K562 (cell line): ENCODE measurements around the gene HDLBP. TPM values are rescaled to one million over a fixed set of nuclear protein-coding genes. Genes with fewer than 3 reads are reported as not detected.

ENCODE experiments used
- ATAC-seq: fragments of 200-7000 bp; cut with Tn5 transposase; 3 replicates; pipeline ENCODE4 v1.9.1; 2020; ENCODE audit warnings: moderate library complexity
- BruUV-seq: library from RNA; stranded (reverse); fragments of 400-500 nt; replicated peaks from 2 replicates; lab custom pipeline; 2021; lab: Mats Ljungman, UMichigan
- CTCF ChIA-PET: fragments of 300-600 bp; formaldehyde crosslinking; extraction: SDS; loops from one replicate; lab custom pipeline; 2021; ENCODE audit warnings: low intra/inter-chr PET ratio; lab: Yijun Ruan, JAX
- POLR2A ChIA-PET: fragments of 300-600, 350-650 bp; sonication (Branson Sonifier 250); formaldehyde crosslinking; extraction: SDS; loops from one replicate; lab custom pipeline; 2021; ENCODE audit warnings: antibody characterized with exemption, inconsistent platforms; lab: Yijun Ruan, JAX
- DNase-seq, 4 experiments: peaks; one replicate each; pipeline versions ENCODE4 v3.0.0 to v3.0.0-alpha.2; 2011 to 2018; ENCODE audit warnings: low spot score in 3 of 4, mixed read lengths in 3 of 4; ENCODE audit errors: extremely low read depth in 1 of 4
- FAIRE-seq: peaks from 2 replicates; lab custom pipeline; 2011; peaks lifted over from hg19 to GRCh38; lab: Jason Lieb, UNC
- H2AFZ ChIP-seq: 2 replicates; pipeline ENCODE4 v1.6.0; 2011; ENCODE audit warnings: low read depth, low read length, control low read depth, inconsistent platforms
- H3K27ac ChIP-seq: fragments of 200-600 bp; 3 replicates; pipeline ENCODE4 v1.8.0; 2011; ENCODE audit warnings: low read depth, mild to moderate bottlenecking, control low read depth, inconsistent platforms, low read length, moderate library complexity, mixed read lengths; ENCODE audit errors: extremely low read depth
- H3K27me3 ChIP-seq, 2 experiments: fragments of 300-600 bp in 1 of 2; 2 replicates in 1 of 2; 3 replicates in 1 of 2; pipeline versions ENCODE4 v1.6.0 to v1.8.0; 2011; ENCODE audit warnings: inconsistent platforms in 2 of 2, low read length in 2 of 2, mild to moderate bottlenecking in 1 of 2, mixed read lengths in 1 of 2, moderate library complexity in 1 of 2; ENCODE audit not compliant: control insufficient read depth in 2 of 2, insufficient read depth in 2 of 2
- H3K36me3 ChIP-seq: fragments of 300-600 bp; 3 replicates; pipeline ENCODE4 v1.8.0; 2011; ENCODE audit warnings: mild to moderate bottlenecking, low read length, inconsistent platforms; ENCODE audit not compliant: control insufficient read depth, insufficient read depth
- H3K4me1 ChIP-seq, 2 experiments: fragments of 200-600 bp in 1 of 2; replicated peaks in 1 of 2; 2 replicates in 1 of 2; 3 replicates in 1 of 2; pipeline versions ENCODE4 v1.5.1 to v1.8.0; 2011; ENCODE audit warnings: inconsistent platforms in 2 of 2, low read length in 2 of 2, mild to moderate bottlenecking in 1 of 2, mixed read lengths in 1 of 2, moderate library complexity in 1 of 2; ENCODE audit not compliant: control insufficient read depth in 2 of 2, insufficient read depth in 2 of 2
- H3K4me2 ChIP-seq: 2 replicates; pipeline ENCODE4 v1.6.1; 2011; ENCODE audit warnings: low read length, control low read depth, inconsistent platforms, mixed read lengths; ENCODE audit not compliant: insufficient read depth
- H3K4me3 ChIP-seq: fragments of 200-600 bp; sonication (generic), shearing (Covaris generic); 2 replicates; pipeline ENCODE4 v1.5.1; 2016; ENCODE audit warnings: control low read depth, inconsistent platforms
- H3K79me2 ChIP-seq: fragments of 200-600 bp; 3 replicates; pipeline ENCODE4 v1.8.0; 2011; ENCODE audit warnings: low read length, inconsistent platforms; ENCODE audit not compliant: control insufficient read depth, insufficient read depth
- H3K9ac ChIP-seq, 2 experiments: 2 replicates each; pipeline versions ENCODE4 v1.6.0 to v1.6.1; 2011; ENCODE audit warnings: low read depth in 2 of 2, low read length in 2 of 2, control low read depth in 1 of 2, inconsistent platforms in 1 of 2, mild to moderate bottlenecking in 1 of 2, mixed read lengths in 1 of 2; ENCODE audit not compliant: insufficient read depth in 1 of 2
- H3K9me1 ChIP-seq: one replicate; pipeline ENCODE4 v1.6.0; 2011; ENCODE audit warnings: inconsistent platforms, mild to moderate bottlenecking, low read length, moderate library complexity; ENCODE audit not compliant: control insufficient read depth, insufficient read depth
- H3K9me3 ChIP-seq: replicated peaks from 2 replicates; pipeline ENCODE4 v1.5.1; 2011; ENCODE audit warnings: low read depth, low read length, inconsistent platforms; ENCODE audit not compliant: control insufficient read depth, insufficient read depth
- H4K20me1 ChIP-seq: replicated peaks from 2 replicates; pipeline ENCODE4 v1.6.1; 2011; ENCODE audit warnings: low read length, inconsistent platforms, mixed read lengths; ENCODE audit not compliant: control insufficient read depth, insufficient read depth
- CHAMP1 ChIP-seq: fragments of 450-650 bp; IDR thresholded peaks from 2 replicates; pipeline ENCODE4 v1.6.1; 2016; ENCODE audit warnings: mild to moderate bottlenecking
- CTCFL ChIP-seq: IDR thresholded peaks from 2 replicates; pipeline ENCODE4 v1.6.1; 2011; ENCODE audit warnings: borderline replicate concordance, low read depth, mild to moderate bottlenecking, moderate library complexity, low read length; ENCODE audit not compliant: insufficient read depth, poor library complexity, severe bottlenecking
- HDAC6 ChIP-seq: IDR thresholded peaks from 2 replicates; pipeline ENCODE4 v1.6.1; 2012; ENCODE audit warnings: low read depth, mild to moderate bottlenecking, control low read depth, inconsistent platforms, low read length, moderate library complexity
- HNRNPL ChIP-seq: fragments of 200-400 bp; formaldehyde crosslinking; IDR thresholded peaks from 2 replicates; pipeline ENCODE4 v1.6.1; 2017; ENCODE audit warnings: low read depth, mild to moderate bottlenecking, low read length
- MNT ChIP-seq, 2 experiments: fragments of 450-650 bp; conservative IDR thresholded peaks; 2 replicates each; pipeline ENCODE4 v1.6.1; 2017; ENCODE audit warnings: mild to moderate bottlenecking in 2 of 2, moderate library complexity in 2 of 2
- MYNN ChIP-seq, 2 experiments: sonication (generic); formaldehyde crosslinking in 1 of 2; IDR thresholded peaks; 2 replicates each; pipeline versions ENCODE4 v1.5.0 to v1.6.1; 2016 to 2020; ENCODE audit warnings: antibody characterized with exemption in 1 of 2, missing genetic modification reagents in 1 of 2
- POLR3G ChIP-seq: IDR thresholded peaks from 2 replicates; pipeline ENCODE4 v1.6.1; 2011; ENCODE audit not compliant: insufficient read length, insufficient replicate concordance; ENCODE audit errors: extremely low read depth
- PTBP1 ChIP-seq: fragments of 200-400 bp; formaldehyde crosslinking; IDR thresholded peaks from 2 replicates; pipeline ENCODE4 v1.6.1; 2017; ENCODE audit warnings: low read depth, low read length
- RBM39 ChIP-seq: fragments of 200-400 bp; formaldehyde crosslinking; optimal IDR thresholded peaks from 2 replicates; pipeline ENCODE3; 2018; ENCODE audit warnings: low read depth, low read length
- TEAD2 ChIP-seq: fragments of 450-650 bp; IDR thresholded peaks from 2 replicates; pipeline ENCODE4 v1.6.1; 2016; ENCODE audit warnings: missing genetic modification characterization, control low read depth, missing compliant biosample characterization
- TFAM ChIP-seq: fragments of 250-450 bp; sonication (Bioruptor Pico); conservative IDR thresholded peaks from 2 replicates; pipeline ENCODE4 v1.5.0; 2021; ENCODE audit warnings: mild to moderate bottlenecking, moderate library complexity
- ZBED1 ChIP-seq: IDR thresholded peaks from 2 replicates; pipeline ENCODE4 v1.6.1; 2014
- WGBS: fragments of 100-300 bp; shearing (Covaris generic); methylation state at CpG from one replicate; pipeline ENCODE4 v1.1.6; 2016; ENCODE audit warnings: low coverage, mixed read lengths; ENCODE audit not compliant: insufficient coverage; ENCODE audit errors: missing lambda C conversion rate; 5-methylcytosine and 5-hydroxymethylcytosine counted together
- in situ Hi-C: fragments of 300-500 bp; cut with MboI; formaldehyde crosslinking; loops from 4 replicates; pipeline ENCODE4 v1.15.0; 2018; ENCODE audit warnings: inconsistent platforms, mixed read lengths
- intact Hi-C: fragments of 100-400 bp; cut with micrococcal nuclease; formaldehyde crosslinking; loops from 2 replicates; pipeline ENCODE4 v1.14.2; 2022
- polyA plus RNA-seq, 8 experiments: library from polyadenylated mRNA; depleted of rRNA in 4 of 8; stranded (reverse) in 5 of 8; unstranded in 3 of 8; fragments of >200 nt; fragmentation: Nextera tagmentation in 2 of 8; fragmentation: Illumina TruSeq in 1 of 8; extraction: Ambion mirVana in 2 of 8; extraction: Trizol in 1 of 8; gene quantifications; 2 replicates each; pipeline versions ENCODE4 v1.2.1 to v1.2.3, GENCODE V29; 2011 to 2014; ENCODE audit warnings: inconsistent platforms in 1 of 8, missing spikeins in 1 of 8
- total RNA-seq, 7 experiments: library from RNA; depleted of rRNA in 6 of 7; stranded (reverse); fragments of >200 nt in 6 of 7; fragmentation: Illumina TruSeq in 2 of 7; extraction: Trizol in 2 of 7; gene quantifications; 2 replicates each; pipeline versions ENCODE4 v1.2.1 to v1.2.3, GENCODE V29; 2011 to 2021; ENCODE audit warnings: low replicate concordance in 1 of 7
- TF ChIP-seq, protein P1 (sequence below): fragments of 450-650 bp; IDR thresholded peaks from 2 replicates; pipeline ENCODE4 v1.7.1; 2018; ENCODE audit warnings: mild to moderate bottlenecking, low read depth; ENCODE audit not compliant: partially characterized antibody

Gene HDLBP
- total and polyA plus RNA-seq, 9 of the 15 experiments (the other 6 are each of a cell fraction or from before 2014, with no cell fraction given), result 24.4 to 378 (median 146) TPM

- POLR2A ChIA-PET, result interaction anchor here (0.8 kb wide), 1 partner anchor 20 kb away, joined by 3 read pairs; no protein-coding TSS in a partner anchor
- intact Hi-C loops (no loop called here), in situ Hi-C loops (no loop called here)
- BruUV-seq, result no TSS peak
- no peak for DNase-seq
- Histone ChIP-seq H3K4me1 (no peaks in the 10 kb centered on the region; a peak in 1 of 5 replicates), H3K36me3 (peaks cover 93% of the 10 kb centered on the region; the same call in 2 of the 3 replicates), H3K27me3 (no peaks in the 10 kb centered on the region), H3K79me2 (no peaks in the 10 kb centered on the region), H3K9ac (no peak overlapping the region), H3K27ac (no peak overlapping the region), H3K4me2 (no peak overlapping the region), H3K4me3 (no peak overlapping the region), H2AFZ (no peak overlapping the region), H3K9me1 (no peaks in the 10 kb centered on the region), H3K9me3 (no peaks in the 10 kb centered on the region), H4K20me1 (no peaks in the 10 kb centered on the region)
- FAIRE-seq, result no peak
- ATAC-seq, result no peak
- 91% methylated on average over 6 of the region's 6 CpGs for WGBS
- CTCF ChIA-PET, result no interaction called here
- TF ChIP-seq CTCFL (no peak), MNT (conservative IDR thresholded peaks at IDR 0.05) (no peak), RBM39 (no peak), CHAMP1 (no peak), HNRNPL (no peak), TEAD2 (tag) (no peak), POLR3G (no peak), HDAC6 (no peak), PTBP1 (no peak), MYNN (IDR thresholded peaks at IDR 0.05) (no peak), MYNN (CRISPR knock-in tag; IDR thresholded peaks at IDR 0.05) (no peak), TFAM (CRISPR knock-in tag) (no peak), ZBED1 (no peak)
- TF ChIP-seq, protein P1, sequence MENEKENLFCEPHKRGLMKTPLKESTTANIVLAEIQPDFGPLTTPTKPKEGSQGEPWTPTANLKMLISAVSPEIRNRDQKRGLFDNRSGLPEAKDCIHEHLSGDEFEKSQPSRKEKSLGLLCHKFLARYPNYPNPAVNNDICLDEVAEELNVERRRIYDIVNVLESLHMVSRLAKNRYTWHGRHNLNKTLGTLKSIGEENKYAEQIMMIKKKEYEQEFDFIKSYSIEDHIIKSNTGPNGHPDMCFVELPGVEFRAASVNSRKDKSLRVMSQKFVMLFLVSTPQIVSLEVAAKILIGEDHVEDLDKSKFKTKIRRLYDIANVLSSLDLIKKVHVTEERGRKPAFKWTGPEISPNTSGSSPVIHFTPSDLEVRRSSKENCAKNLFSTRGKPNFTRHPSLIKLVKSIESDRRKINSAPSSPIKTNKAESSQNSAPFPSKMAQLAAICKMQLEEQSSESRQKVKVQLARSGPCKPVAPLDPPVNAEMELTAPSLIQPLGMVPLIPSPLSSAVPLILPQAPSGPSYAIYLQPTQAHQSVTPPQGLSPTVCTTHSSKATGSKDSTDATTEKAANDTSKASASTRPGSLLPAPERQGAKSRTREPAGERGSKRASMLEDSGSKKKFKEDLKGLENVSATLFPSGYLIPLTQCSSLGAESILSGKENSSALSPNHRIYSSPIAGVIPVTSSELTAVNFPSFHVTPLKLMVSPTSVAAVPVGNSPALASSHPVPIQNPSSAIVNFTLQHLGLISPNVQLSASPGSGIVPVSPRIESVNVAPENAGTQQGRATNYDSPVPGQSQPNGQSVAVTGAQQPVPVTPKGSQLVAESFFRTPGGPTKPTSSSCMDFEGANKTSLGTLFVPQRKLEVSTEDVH, result no peak
Observed at GRCh38 chr2:241248897-241249296, 66.6 kb downstream of the HDLBP start.
